ENCODE results near the gene MLST8.

The MLST8 gene

DNA sequence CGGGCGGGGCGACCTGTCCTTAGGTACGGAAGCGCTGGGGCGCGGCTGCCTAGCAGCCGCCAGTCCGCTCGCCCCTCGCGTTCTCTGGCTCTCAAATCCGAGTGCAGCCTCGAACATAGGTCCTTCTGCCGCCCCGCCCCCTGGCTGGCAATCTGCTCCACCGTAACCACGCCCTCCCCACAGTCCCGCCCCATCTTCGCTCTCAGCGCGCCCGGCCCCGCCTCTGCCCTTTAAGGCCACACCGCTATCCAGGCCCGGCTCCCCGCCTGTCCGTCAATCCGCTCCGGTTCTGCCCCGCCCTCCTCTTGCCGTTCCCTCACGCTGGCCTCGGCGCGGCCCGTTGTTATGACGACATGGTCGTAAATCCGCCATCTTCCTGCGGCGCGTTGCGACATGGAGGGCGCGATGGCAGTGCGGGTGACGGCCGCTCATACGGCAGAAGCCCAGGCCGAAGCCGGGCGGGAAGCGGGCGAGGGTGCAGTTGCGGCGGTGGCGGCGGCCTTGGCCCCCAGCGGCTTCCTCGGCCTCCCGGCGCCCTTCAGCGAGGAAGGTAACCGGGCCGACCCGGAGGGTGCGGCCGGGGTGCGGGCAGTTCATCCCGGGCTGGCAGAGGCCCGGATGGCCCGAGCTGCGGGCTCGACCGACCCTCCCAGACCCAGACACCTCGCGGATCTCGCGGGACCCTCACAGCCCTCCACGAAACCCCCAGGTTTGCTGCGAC is 18.1 kb downstream of the MLST8 start, which contains the start of gene E4F1:
Gene E4F1 (plus strand): TSS at position 371 of the 721 bp plus-strand sequence. CDS start 23 bp downstream, at position 394.
- intact Hi-C loops (cut with DNase I) = no loop called here
- DNase-seq = peak; percentile 97 to 100 (median 99)

DNA sequence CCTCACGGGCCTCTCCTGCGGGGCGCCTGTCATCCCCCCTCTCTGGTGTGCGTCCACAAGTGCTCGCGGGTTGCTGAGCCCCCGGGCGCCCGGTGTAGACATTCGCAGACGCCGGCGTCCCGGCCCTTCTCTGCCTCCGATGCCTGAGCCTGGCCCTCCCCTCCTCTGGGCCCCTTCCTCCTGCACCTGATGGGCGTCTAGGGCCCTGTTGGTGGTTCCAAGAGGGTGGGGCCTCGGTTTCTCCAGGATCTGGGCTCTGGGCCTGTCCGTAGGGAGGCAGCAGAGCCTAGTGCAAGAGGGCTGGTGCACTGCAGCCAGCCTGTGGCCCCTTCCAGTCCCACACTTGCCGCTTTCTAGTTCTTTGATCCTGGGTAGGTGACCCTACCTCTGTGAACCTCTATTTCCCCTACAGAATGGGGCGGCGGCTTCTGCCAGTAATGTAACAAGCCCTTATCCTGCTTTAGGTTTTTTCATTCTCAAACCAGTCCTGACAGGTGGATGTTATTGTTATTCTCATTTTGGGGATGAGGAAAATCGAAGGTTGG is 18.8 kb downstream of the MLST8 start:
- DNase-seq = peak in 11 of 42 donors; percentile 20 to 53 (median 41)
- intact Hi-C loops (cut with DNase I) = no loop called here

DNA sequence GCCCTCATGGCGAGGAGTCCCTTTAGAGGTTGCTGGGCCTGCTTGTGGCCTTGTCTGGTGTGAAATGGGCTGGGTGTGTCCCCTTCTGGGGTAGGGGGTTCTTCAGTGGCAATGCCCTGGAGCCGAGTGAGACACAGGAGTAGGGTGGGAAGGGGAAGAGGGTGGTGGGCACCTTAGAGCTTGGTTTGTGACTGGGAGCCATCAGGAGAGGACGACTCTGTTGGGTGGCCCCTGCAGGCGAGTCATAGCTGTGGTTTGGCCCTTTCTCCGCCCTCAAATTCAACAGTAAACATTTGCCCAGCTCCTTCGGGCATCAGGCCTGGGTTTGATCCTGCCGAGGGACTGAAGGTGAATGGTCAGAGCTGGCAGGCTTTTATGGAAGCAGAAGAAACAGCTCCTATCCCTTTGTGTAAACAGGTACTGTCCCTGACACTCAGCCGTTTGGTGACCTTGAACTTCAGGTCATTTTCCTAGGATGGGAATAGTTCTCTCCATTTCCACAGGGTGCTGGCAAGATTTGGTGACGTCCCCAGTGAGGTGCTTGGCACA is 21.1 kb downstream of the MLST8 start:
- DNase-seq = no peak
- intact Hi-C loops (cut with DNase I) = no loop called here

DNA sequence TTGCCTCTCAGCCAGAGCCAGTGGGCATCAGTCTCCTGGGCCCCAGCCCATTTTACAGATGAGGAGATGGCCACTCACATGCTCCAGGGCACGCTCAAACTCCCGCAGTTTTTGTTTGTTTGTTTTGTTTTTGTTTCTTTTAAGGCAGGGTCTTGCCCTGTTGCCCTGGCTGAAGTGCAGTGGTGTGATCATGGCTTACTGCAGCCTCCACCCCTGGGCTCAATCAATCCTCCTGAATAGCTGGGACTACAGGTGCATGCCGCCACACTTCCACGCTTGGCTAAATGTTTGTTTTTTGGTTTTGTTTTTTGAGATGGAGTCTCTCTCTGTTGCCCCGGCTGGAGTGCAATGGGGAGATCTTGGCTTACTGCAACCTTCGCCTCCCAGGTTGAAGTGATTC is 21.7 kb downstream of the MLST8 start:
- intact Hi-C loops (cut with DNase I) = no loop called here
- DNase-seq = no peak

DNA sequence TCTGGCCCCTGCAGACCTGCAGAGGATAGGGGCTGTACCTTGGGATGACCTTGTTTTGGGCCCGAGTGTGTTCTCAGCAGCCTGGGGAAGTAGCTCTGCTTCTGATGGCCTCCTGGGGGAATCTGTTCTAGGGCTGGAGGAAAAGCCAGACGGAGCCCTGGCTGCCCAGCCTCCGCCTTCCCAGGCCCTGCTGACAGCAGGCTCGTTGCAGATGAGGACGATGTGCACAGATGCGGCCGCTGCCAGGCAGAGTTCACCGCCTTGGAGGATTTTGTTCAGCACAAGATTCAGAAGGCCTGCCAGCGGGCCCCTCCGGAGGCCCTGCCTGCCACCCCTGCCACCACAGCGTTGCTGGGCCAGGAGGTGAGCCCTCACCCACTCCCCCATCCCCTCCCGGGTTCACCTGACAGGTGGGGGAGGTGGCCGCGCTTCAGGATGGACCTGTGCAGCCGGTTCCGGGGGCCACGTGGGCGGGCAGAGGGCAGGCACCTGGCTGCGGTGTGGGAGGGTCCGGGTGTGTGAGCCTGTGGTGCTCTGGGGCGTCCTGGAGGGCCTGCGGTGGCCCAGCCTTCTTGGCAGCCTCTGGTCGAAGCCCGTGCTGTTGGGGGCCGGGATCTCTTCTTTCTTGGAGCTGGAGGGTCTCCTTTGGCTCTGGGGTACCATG is 23.0 kb downstream of the MLST8 start:
- intact Hi-C loops (cut with DNase I) = no loop called here
- no peak for DNase-seq

DNA sequence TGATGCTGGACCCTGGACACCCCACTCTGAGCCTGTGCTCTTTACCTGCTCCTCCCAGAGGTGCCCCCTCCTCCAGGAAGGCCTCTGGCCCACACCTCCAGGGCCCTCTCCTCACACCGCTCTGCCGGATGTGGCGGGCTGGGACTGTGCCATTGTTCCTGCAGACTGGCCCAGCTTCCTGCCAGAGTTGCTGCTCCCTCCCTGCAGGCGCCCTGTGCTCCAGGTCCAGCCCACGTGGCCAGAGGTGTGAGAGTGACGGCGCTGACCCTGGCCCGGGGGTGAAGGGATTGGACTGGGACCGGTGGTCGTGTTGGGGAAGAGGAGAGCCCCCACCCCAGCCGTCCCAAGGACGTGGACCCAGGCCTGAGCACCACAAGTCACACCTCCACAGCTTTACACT is 23.8 kb downstream of the MLST8 start:
- DNase-seq = no peak
- intact Hi-C loops (cut with DNase I) = no loop called here

DNA sequence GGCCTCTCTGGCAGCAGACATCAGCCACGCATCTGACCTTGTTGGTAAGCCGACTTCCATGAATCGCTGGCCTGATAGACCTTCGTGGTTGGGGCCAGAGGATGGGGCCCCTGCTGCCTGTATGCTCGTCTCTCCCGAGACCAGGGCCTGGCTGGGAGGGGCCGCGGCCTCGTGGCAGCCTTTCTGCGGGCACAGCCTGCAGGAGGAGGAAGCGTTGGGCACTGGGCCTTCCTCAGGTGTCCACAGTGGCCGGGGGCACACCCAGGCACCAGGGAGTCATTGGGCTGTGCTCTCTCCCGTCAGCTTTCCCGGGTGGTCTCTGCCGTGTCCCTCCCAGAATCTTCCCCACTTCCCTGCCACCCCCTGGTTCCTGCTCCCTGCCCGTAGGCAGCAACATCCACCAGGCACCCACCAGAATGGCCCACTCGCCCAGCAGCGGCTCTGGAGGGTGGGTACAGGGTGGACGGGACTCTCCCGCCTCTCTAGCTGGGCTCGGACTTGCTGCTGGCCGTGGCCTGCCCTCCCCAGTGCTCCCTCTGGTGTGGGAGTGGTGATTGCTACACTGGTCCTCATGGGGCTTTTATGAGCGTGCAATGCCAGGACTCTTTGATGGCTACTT is 24.5 kb downstream of the MLST8 start:
- intact Hi-C loops (cut with DNase I) = no loop called here
- DNase-seq = no peak

DNA sequence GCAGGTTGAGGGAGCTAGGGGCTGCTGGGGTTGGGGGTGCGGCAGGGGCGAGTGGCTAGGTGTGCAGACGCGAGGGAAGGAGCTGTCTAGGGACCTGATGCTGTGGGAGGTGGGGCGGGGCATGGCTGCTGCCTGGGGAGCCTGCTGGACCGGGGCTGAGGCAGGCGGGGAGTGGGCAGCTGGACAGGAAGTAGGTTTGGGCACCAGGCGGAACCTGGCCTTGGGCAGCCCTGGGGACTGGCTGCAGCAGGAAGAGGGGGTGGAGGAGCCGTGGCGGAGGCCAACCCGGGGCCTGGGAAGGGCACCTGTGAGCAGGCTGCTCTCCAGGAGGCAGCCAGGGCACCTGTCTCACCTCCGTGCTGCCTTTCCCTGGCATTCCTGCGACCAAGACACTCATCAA is 25.1 kb downstream of the MLST8 start:
- intact Hi-C loops (cut with DNase I) = no loop called here
- no peak for DNase-seq

DNA sequence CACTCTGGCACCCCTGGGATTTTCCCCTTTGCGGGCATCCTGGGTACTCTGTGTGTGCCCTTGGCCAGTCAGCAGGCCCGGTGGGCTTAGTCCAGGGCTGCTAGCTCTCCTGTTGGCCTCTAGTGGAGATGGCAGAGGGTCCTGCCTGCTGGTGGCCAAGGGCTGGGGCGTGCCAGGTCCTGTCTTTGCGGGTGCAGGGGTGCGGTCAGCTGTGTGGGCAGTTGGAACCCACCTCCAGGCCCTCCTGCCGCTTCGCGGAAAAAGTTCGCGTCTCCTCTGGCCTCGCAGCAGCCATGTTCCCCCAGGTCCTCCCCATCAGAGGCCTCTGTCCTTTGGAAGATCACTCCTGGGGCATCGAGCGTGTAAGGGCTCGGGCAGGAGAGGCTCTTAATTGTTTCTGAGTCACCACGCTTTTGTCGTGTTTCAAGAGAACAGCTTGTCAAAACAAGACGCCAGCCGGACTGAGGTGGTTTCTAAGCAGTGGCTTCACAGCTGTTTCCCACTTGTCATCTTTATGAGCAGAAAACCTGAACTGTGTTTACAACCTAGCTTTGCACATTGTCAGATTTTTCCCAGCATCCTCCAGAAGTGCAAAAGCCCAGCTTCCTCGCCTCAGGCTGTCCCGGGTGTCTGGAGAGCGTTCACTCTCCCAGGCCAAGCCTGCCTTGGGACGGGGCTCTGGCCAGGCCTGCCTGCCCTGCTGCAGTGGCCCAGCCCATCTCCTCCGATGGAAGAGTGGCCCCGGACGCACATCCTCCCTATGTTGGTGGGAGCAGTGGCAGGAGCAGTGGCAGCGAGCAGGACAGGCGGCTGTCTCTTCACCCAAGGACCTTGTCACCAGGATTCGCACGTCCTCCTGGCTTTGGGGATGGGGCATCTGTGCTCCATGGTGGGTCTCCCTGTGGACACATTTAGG is 26.0 kb downstream of the MLST8 start:
- intact Hi-C loops (cut with DNase I) = no loop called here
- no peak for DNase-seq

DNA sequence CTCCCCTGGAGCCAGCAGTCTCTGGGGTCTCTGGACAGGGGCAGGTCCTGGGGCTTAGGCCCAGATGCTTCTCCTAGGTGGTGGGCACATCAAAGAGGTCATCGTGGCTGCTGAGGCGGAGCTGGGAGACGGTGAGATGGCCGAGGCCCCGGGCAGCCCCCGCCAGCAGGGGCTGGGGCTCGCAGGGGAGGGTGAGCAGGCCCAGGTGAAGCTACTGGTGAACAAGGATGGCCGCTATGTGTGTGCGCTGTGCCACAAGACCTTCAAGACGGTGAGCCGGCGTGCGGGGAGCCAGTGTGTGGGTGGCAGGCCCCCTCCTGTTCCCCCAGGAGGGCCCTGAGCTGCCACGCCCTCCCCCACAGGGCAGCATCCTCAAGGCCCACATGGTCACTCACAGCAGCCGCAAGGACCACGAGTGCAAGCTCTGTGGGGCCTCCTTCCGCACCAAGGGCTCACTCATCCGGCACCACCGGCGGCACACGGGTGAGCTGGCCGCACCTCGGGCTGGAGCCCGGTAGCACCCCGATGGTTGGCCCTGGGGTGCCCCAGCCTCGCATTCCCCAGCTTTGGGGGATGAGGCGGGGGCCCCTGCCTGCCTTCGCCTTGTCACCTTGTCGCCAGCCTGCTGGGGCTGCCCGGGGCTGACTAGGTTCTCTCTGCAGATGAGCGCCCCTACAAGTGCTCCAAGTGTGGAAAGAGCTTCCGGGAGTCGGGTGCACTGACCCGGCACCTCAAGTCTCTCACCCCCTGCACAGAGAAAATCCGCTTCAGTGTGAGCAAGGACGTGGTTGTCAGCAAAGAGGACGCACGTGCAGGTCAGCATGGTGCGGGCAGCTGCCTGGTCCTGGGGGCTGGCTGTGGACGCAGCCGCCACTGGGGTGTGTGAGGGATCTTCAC is 27.1 kb downstream of the MLST8 start:
- DNase-seq = no peak
- intact Hi-C loops (cut with DNase I) = no loop called here

DNA sequence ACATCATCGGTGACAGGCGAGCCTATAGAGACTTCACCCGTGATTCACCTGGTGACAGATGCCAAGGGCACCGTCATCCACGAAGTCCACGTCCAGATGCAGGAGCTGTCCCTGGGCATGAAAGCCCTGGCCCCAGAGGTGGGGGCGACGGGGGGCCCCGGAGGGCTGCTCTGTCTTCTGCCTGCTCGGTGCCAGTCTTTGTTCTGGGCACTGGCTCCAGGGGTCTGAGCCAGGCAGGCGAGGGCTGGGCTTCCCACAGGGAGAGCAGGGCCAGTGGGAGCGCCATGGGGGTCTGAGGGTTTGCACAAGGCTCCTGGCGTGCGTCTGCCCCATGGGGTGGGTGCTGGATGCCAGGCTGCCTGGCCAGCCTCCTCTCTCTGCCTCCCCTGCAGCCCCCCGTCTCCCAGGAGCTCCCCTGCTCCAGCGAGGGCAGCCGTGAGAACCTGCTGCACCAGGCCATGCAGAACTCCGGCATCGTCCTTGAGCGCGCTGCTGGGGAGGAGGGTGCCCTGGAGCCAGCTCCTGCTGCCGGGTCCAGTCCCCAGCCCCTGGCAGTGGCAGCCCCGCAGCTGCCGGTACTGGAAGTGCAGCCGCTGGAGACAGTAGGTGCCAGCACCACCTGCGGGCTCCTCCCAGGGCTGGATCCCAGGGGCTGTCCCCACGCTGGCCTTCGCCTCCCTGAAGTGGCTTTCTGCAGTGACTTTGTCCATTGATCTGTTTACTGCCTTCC is 28.0 kb downstream of the MLST8 start:
- DNase-seq = no peak
- intact Hi-C loops (cut with DNase I) = no loop called here

DNA sequence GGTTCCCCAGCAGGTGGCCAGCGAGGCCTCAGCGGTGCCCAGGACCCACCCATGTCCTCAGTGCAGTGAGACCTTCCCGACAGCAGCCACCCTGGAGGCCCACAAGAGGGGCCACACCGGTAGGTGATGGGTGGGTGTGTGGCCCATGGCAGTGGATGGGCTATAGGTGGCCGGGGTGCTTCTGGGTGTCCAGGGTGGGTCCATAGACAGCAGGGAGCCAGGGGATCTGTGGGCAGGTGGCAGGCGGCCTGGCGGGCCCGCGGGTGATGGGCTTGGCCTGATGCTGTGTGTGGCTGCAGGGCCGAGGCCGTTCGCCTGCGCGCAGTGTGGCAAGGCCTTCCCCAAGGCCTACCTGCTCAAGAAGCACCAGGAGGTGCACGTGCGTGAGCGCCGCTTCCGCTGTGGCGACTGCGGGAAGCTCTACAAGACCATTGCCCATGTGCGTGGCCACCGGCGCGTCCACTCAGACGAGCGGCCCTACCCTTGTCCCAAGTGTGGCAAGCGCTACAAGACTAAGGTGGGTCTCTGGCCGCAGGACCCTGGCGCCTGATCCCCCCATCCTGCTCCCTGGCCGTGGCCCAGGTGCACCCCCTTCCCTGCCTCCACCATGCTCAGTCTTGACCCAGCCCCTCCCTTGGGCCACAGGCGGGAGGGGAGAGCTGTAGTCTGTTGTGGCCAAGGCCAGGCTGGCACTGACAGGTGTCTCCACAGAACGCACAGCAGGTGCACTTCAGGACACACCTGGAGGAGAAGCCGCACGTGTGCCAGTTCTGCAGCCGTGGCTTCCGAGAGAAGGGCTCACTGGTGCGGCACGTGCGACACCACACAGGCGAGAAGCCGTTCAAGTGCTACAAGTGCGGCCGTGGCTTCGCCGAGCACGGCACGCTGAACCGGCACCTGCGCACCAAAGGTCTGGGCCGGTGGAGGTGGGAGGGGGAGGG is 28.9 kb downstream of the MLST8 start:
- DNase-seq = no peak

DNA sequence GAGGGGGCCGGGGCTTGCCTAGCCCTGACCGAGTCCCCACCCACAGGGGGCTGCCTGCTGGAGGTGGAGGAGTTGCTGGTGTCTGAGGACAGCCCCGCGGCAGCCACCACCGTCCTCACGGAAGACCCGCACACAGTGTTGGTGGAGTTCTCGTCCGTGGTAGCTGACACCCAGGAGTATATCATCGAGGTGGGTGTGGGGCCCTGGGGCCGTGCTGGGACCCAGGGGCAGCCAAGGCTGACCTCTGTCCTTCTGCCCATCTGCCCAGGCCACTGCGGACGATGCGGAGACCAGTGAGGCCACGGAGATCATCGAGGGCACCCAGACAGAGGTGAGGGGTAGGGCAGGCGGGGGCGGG is 29.5 kb downstream of the MLST8 start:
- intact Hi-C loops (cut with DNase I) = no loop called here
- no peak for DNase-seq

More for the DNA sequence above, 28.9 kb downstream of the MLST8 start:
- intact Hi-C loops (cut with DNase I) = no loop called here

DNA sequence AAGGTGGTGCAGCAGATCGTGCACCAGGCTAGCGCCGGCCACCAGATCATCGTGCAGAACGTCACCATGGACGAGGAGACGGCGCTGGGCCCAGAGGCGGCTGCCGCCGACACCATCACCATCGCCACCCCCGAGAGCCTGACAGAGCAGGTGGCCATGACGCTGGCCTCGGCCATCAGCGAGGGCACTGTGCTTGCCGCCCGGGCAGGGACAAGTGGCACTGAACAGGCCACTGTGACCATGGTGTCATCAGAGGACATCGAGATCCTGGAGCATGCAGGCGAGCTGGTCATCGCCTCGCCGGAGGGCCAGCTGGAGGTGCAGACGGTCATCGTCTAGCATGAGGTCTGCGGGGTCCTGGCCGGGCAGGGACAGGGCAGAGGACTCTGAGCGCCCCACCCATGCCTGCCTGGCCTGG is 30.0 kb downstream of the MLST8 start:
- DNase-seq = no peak

DNA sequence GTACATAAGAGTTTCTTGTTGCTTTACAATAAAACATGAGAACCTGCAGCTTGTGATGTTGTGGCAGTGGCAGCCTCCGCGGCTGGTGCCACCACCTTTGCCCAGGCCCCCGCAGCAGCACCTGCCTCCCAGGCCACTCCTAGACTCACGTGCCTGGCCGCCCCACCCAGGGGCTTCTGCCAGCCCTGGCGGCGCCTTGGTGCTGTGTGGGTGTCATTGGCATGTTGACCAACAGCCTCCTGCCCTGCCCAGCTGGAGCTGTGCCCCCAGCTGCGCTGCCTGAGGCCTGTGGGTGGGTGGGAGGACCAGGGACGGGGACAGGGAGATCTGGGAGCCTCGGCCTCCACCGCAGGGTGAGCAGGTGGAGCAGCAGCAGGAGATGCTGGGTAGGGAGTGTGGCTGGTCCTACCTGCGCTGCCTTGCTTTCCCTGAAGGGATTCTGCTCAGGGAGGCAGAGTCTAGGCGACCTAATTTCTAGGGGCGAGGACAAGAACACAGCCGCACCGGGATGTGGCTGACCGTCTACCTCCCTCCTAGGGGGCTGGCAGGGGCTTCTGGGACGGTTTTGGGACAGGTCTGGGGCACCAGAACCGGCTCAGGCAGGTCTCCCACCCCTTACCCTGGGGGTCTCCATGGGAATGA is 30.6 kb downstream of the MLST8 start:
- intact Hi-C loops (cut with DNase I) = no loop called here
- DNase-seq = no peak

More for the DNA sequence above, 30.0 kb downstream of the MLST8 start:
- intact Hi-C loops (cut with DNase I) = no loop called here
